K562 (cell line): ENCODE results near the gene AGR3. TPM values are rescaled to one million over a fixed set of nuclear protein-coding genes. Genes with fewer than 3 reads are reported as not detected.

Experiments
- ATAC-seq: fragments of 200-7000 bp; cut with Tn5 transposase; 3 replicates; pipeline ENCODE4 v1.9.1; 2020; ENCODE audit warnings: moderate library complexity
- BruUV-seq: library from RNA; stranded (reverse); fragments of 400-500 nt; replicated peaks from 2 replicates; lab custom pipeline; 2021; lab: Mats Ljungman, UMichigan
- CTCF ChIA-PET: fragments of 300-600 bp; formaldehyde crosslinking; extraction: SDS; loops from one replicate; lab custom pipeline; 2021; ENCODE audit warnings: low intra/inter-chr PET ratio; lab: Yijun Ruan, JAX
- POLR2A ChIA-PET: fragments of 300-600, 350-650 bp; sonication (Branson Sonifier 250); formaldehyde crosslinking; extraction: SDS; loops from one replicate; lab custom pipeline; 2021; ENCODE audit warnings: antibody characterized with exemption, inconsistent platforms; lab: Yijun Ruan, JAX
- DNase-seq, 4 experiments: peaks; one replicate each; pipeline versions ENCODE4 v3.0.0 to v3.0.0-alpha.2; 2011 to 2018; ENCODE audit warnings: low spot score in 3 of 4, mixed read lengths in 3 of 4; ENCODE audit errors: extremely low read depth in 1 of 4
- FAIRE-seq: peaks from 2 replicates; lab custom pipeline; 2011; peaks lifted over from hg19 to GRCh38; lab: Jason Lieb, UNC
- H2AFZ ChIP-seq: 2 replicates; pipeline ENCODE4 v1.6.0; 2011; ENCODE audit warnings: low read depth, low read length, control low read depth, inconsistent platforms
- H3K27ac ChIP-seq: fragments of 200-600 bp; 3 replicates; pipeline ENCODE4 v1.8.0; 2011; ENCODE audit warnings: low read depth, mild to moderate bottlenecking, control low read depth, inconsistent platforms, low read length, moderate library complexity, mixed read lengths; ENCODE audit errors: extremely low read depth
- H3K27me3 ChIP-seq, 2 experiments: fragments of 300-600 bp in 1 of 2; 2 replicates in 1 of 2; 3 replicates in 1 of 2; pipeline versions ENCODE4 v1.6.0 to v1.8.0; 2011; ENCODE audit warnings: inconsistent platforms in 2 of 2, low read length in 2 of 2, mild to moderate bottlenecking in 1 of 2, mixed read lengths in 1 of 2, moderate library complexity in 1 of 2; ENCODE audit not compliant: control insufficient read depth in 2 of 2, insufficient read depth in 2 of 2
- H3K36me3 ChIP-seq: fragments of 300-600 bp; 3 replicates; pipeline ENCODE4 v1.8.0; 2011; ENCODE audit warnings: mild to moderate bottlenecking, low read length, inconsistent platforms; ENCODE audit not compliant: control insufficient read depth, insufficient read depth
- H3K4me1 ChIP-seq, 2 experiments: fragments of 200-600 bp in 1 of 2; replicated peaks in 1 of 2; 2 replicates in 1 of 2; 3 replicates in 1 of 2; pipeline versions ENCODE4 v1.5.1 to v1.8.0; 2011; ENCODE audit warnings: inconsistent platforms in 2 of 2, low read length in 2 of 2, mild to moderate bottlenecking in 1 of 2, mixed read lengths in 1 of 2, moderate library complexity in 1 of 2; ENCODE audit not compliant: control insufficient read depth in 2 of 2, insufficient read depth in 2 of 2
- H3K4me2 ChIP-seq: 2 replicates; pipeline ENCODE4 v1.6.1; 2011; ENCODE audit warnings: low read length, control low read depth, inconsistent platforms, mixed read lengths; ENCODE audit not compliant: insufficient read depth
- H3K4me3 ChIP-seq: fragments of 200-600 bp; sonication (generic), shearing (Covaris generic); 2 replicates; pipeline ENCODE4 v1.5.1; 2016; ENCODE audit warnings: control low read depth, inconsistent platforms
- H3K79me2 ChIP-seq: fragments of 200-600 bp; 3 replicates; pipeline ENCODE4 v1.8.0; 2011; ENCODE audit warnings: low read length, inconsistent platforms; ENCODE audit not compliant: control insufficient read depth, insufficient read depth
- H3K9ac ChIP-seq, 2 experiments: 2 replicates each; pipeline versions ENCODE4 v1.6.0 to v1.6.1; 2011; ENCODE audit warnings: low read depth in 2 of 2, low read length in 2 of 2, control low read depth in 1 of 2, inconsistent platforms in 1 of 2, mild to moderate bottlenecking in 1 of 2, mixed read lengths in 1 of 2; ENCODE audit not compliant: insufficient read depth in 1 of 2
- H3K9me1 ChIP-seq: one replicate; pipeline ENCODE4 v1.6.0; 2011; ENCODE audit warnings: inconsistent platforms, mild to moderate bottlenecking, low read length, moderate library complexity; ENCODE audit not compliant: control insufficient read depth, insufficient read depth
- H3K9me3 ChIP-seq: replicated peaks from 2 replicates; pipeline ENCODE4 v1.5.1; 2011; ENCODE audit warnings: low read depth, low read length, inconsistent platforms; ENCODE audit not compliant: control insufficient read depth, insufficient read depth
- H4K20me1 ChIP-seq: replicated peaks from 2 replicates; pipeline ENCODE4 v1.6.1; 2011; ENCODE audit warnings: low read length, inconsistent platforms, mixed read lengths; ENCODE audit not compliant: control insufficient read depth, insufficient read depth
- ZBTB11 ChIP-seq, 3 experiments: fragments of 200-800 bp in 1 of 3; fragments of 250-450 bp in 1 of 3; fragments of 450-650 bp in 1 of 3; sonication (Bioruptor Pico) in 1 of 3; sonication (Bioruptor generic) in 1 of 3; formaldehyde crosslinking in 1 of 3; IDR thresholded peaks; 2 replicates each; pipeline versions ENCODE4 v1.6.1 to v1.8.0; 2016 to 2022; ENCODE audit warnings: mild to moderate bottlenecking in 2 of 3, missing genetic modification characterization in 2 of 3, missing compliant biosample characterization in 1 of 3, moderate library complexity in 1 of 3
- ZBTB9 ChIP-seq: fragments of 450-650 bp; formaldehyde crosslinking; IDR thresholded peaks from 2 replicates; pipeline ENCODE4 v1.4.0; 2020; ENCODE audit warnings: mild to moderate bottlenecking, moderate library complexity
- WGBS: fragments of 100-300 bp; shearing (Covaris generic); methylation state at CpG from one replicate; pipeline ENCODE4 v1.1.6; 2016; ENCODE audit warnings: low coverage, mixed read lengths; ENCODE audit not compliant: insufficient coverage; ENCODE audit errors: missing lambda C conversion rate; 5-methylcytosine and 5-hydroxymethylcytosine counted together
- in situ Hi-C: fragments of 300-500 bp; cut with MboI; formaldehyde crosslinking; loops from 4 replicates; pipeline ENCODE4 v1.15.0; 2018; ENCODE audit warnings: inconsistent platforms, mixed read lengths
- intact Hi-C: fragments of 100-400 bp; cut with micrococcal nuclease; formaldehyde crosslinking; loops from 2 replicates; pipeline ENCODE4 v1.14.2; 2022
- polyA plus RNA-seq, 8 experiments: library from polyadenylated mRNA; depleted of rRNA in 4 of 8; stranded (reverse) in 5 of 8; unstranded in 3 of 8; fragments of >200 nt; fragmentation: Nextera tagmentation in 2 of 8; fragmentation: Illumina TruSeq in 1 of 8; extraction: Ambion mirVana in 2 of 8; extraction: Trizol in 1 of 8; gene quantifications; 2 replicates each; pipeline versions ENCODE4 v1.2.1 to v1.2.3, GENCODE V29; 2011 to 2014; ENCODE audit warnings: inconsistent platforms in 1 of 8, missing spikeins in 1 of 8
- total RNA-seq, 7 experiments: library from RNA; depleted of rRNA in 6 of 7; stranded (reverse); fragments of >200 nt in 6 of 7; fragmentation: Illumina TruSeq in 2 of 7; extraction: Trizol in 2 of 7; gene quantifications; 2 replicates each; pipeline versions ENCODE4 v1.2.1 to v1.2.3, GENCODE V29; 2011 to 2021; ENCODE audit warnings: low replicate concordance in 1 of 7

AGR3 gene
- total and polyA plus RNA-seq, 9 of the 15 experiments (the other 6 are each of a cell fraction or from before 2014, with no cell fraction given): not detected

GRCh38 chr7:16880554-16880953 lies 1.2 kb downstream of the AGR3 start:
- Histone ChIP-seq H3K79me2 (no peaks in the 10 kb centered on the region), H3K9me1 (no peaks in the 10 kb centered on the region), H3K4me2 (no peak overlapping the region), H3K36me3 (no peaks in the 10 kb centered on the region), H3K9ac (no peak overlapping the region), H3K9me3 (no peaks in the 10 kb centered on the region), H2AFZ (0 out of 2 replicates have a peak overlapping the region, but pooled peaks have one; percentile 4), H3K27me3 (no peaks in the 10 kb centered on the region), H3K27ac (no peak overlapping the region), H3K4me1 (no peaks in the 10 kb centered on the region), H4K20me1 (no peaks in the 10 kb centered on the region), H3K4me3 (no peak overlapping the region)
- intact Hi-C loops: no loop called here
- ATAC-seq (no peak), FAIRE-seq (no peak), DNase-seq (no peak)
- 0% methylated on average over 1 of the region's 1 CpG for WGBS
- ChIA-PET POLR2A (no interaction called here), CTCF (no interaction called here)
- no TSS peak for BruUV-seq
- peak in 1 of 3 experiments; percentile 22; a peak in 1 of 6 replicates for TF ChIP-seq ZBTB11 (CRISPR knock-in tag; IDR thresholded peaks at IDR 0.05)
- no peak for TF ChIP-seq ZBTB9 (CRISPR knock-in tag)
- in situ Hi-C loops: no loop called here
